HL-60 (cell line): ENCODE data around the gene TMEM165.

Experiments
- POLR2AphosphoS5 ChIP-seq: IDR thresholded peaks from 2 replicates; pipeline ENCODE4 v1.6.1; 2012; ENCODE audit warnings: low read depth
- TF ChIP-seq, protein P1 (sequence below): IDR thresholded peaks from one replicate; pipeline ENCODE4 v1.5.1; 2011; ENCODE audit warnings: low read length, control low read depth, inconsistent platforms; ENCODE audit not compliant: insufficient read depth
- TF ChIP-seq, protein P2 (sequence below): IDR thresholded peaks from 2 replicates; pipeline ENCODE4 v1.6.1; 2012; ENCODE audit warnings: low read depth; ENCODE audit not compliant: insufficient replicate concordance

DNA sequence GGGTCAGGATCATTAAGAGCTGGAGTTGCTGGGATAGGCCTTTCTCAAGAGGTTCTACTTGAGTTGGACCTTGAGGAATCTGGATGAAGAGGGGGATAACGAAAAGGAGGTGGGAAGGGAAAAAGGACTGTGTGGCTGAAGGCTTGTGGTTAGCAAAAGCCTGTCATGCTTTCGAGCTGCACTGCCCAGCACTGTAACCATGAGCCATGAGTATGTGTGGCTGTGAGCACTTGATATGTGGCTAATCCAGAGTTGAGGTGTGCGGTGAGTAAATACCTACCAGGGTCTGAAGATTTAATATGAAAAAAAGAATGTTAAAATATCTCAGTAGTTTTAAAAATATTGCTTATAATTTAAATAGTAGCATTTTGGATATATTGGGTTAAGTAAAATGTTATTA is 11.4 kb downstream of the TMEM165 start:
- TF ChIP-seq, protein P1, sequence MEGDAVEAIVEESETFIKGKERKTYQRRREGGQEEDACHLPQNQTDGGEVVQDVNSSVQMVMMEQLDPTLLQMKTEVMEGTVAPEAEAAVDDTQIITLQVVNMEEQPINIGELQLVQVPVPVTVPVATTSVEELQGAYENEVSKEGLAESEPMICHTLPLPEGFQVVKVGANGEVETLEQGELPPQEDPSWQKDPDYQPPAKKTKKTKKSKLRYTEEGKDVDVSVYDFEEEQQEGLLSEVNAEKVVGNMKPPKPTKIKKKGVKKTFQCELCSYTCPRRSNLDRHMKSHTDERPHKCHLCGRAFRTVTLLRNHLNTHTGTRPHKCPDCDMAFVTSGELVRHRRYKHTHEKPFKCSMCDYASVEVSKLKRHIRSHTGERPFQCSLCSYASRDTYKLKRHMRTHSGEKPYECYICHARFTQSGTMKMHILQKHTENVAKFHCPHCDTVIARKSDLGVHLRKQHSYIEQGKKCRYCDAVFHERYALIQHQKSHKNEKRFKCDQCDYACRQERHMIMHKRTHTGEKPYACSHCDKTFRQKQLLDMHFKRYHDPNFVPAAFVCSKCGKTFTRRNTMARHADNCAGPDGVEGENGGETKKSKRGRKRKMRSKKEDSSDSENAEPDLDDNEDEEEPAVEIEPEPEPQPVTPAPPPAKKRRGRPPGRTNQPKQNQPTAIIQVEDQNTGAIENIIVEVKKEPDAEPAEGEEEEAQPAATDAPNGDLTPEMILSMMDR: no peak
- TF ChIP-seq, protein P2, sequence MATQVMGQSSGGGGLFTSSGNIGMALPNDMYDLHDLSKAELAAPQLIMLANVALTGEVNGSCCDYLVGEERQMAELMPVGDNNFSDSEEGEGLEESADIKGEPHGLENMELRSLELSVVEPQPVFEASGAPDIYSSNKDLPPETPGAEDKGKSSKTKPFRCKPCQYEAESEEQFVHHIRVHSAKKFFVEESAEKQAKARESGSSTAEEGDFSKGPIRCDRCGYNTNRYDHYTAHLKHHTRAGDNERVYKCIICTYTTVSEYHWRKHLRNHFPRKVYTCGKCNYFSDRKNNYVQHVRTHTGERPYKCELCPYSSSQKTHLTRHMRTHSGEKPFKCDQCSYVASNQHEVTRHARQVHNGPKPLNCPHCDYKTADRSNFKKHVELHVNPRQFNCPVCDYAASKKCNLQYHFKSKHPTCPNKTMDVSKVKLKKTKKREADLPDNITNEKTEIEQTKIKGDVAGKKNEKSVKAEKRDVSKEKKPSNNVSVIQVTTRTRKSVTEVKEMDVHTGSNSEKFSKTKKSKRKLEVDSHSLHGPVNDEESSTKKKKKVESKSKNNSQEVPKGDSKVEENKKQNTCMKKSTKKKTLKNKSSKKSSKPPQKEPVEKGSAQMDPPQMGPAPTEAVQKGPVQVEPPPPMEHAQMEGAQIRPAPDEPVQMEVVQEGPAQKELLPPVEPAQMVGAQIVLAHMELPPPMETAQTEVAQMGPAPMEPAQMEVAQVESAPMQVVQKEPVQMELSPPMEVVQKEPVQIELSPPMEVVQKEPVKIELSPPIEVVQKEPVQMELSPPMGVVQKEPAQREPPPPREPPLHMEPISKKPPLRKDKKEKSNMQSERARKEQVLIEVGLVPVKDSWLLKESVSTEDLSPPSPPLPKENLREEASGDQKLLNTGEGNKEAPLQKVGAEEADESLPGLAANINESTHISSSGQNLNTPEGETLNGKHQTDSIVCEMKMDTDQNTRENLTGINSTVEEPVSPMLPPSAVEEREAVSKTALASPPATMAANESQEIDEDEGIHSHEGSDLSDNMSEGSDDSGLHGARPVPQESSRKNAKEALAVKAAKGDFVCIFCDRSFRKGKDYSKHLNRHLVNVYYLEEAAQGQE: no peak
- no peak for TF ChIP-seq POLR2AphosphoS5
